Activated CD4-positive, alpha-beta T cell treated with anti-CD3 and anti-CD28 coated beads, Interleukin-2, amount 50 U/mL, for 1 hour (primary cell): ENCODE measurements around the gene ALK.

Experiments used
- DNase-seq: peaks from one replicate; pipeline ENCODE4 v3.0.0-alpha.2; 2020

Gene ALK

GRCh38 chr2:29522951-29523669 is 398.3 kb downstream of the ALK start:
- DNase-seq: no peak

GRCh38 chr2:29520001-29520400 is 401.4 kb downstream of the ALK start:
- DNase-seq: no peak

GRCh38 chr2:29519338-29519925 is 402.0 kb downstream of the ALK start:
- no peak for DNase-seq

- DNase-seq: no peak
These were observed 402.6 kb downstream of the ALK start for GRCh38 chr2:29518646-29519337.

GRCh38 chr2:29518010-29518409 is 403.4 kb downstream of the ALK start:
- DNase-seq: no peak

GRCh38 chr2:29517413-29517812 is 404.0 kb downstream of the ALK start:
- no peak for DNase-seq

- no peak for DNase-seq
These were observed 404.6 kb downstream of the ALK start for GRCh38 chr2:29516767-29517166.

- DNase-seq: no peak
These were observed 411.5 kb downstream of the ALK start for GRCh38 chr2:29509878-29510277.

- DNase-seq: no peak
These were observed 412.0 kb downstream of the ALK start for GRCh38 chr2:29509397-29509796.

- no peak for DNase-seq
These were observed 416.6 kb downstream of the ALK start for GRCh38 chr2:29504746-29505145.

GRCh38 chr2:29502460-29502911 is 418.9 kb downstream of the ALK start:
- no peak for DNase-seq

- no peak for DNase-seq
These were observed 424.0 kb downstream of the ALK start for GRCh38 chr2:29497375-29497774.

- no peak for DNase-seq
These were observed 425.2 kb downstream of the ALK start for GRCh38 chr2:29496198-29496597.

GRCh38 chr2:29495536-29496060 is 425.8 kb downstream of the ALK start:
- DNase-seq: no peak

GRCh38 chr2:29495068-29495467 is 426.3 kb downstream of the ALK start:
- DNase-seq: no peak

- DNase-seq: no peak
These were observed 428.7 kb downstream of the ALK start for GRCh38 chr2:29492701-29493100.

- DNase-seq: no peak
These were observed 431.3 kb downstream of the ALK start for GRCh38 chr2:29490045-29490444.

- DNase-seq: no peak
These were observed 431.8 kb downstream of the ALK start for GRCh38 chr2:29489568-29489967.

GRCh38 chr2:29487967-29488555 is 433.3 kb downstream of the ALK start:
- no peak for DNase-seq

- no peak for DNase-seq
These were observed 435.8 kb downstream of the ALK start for GRCh38 chr2:29485631-29486030.

GRCh38 chr2:29485117-29485516 is 436.3 kb downstream of the ALK start:
- DNase-seq: no peak

- no peak for DNase-seq
These were observed 438.5 kb downstream of the ALK start for GRCh38 chr2:29482867-29483266.

GRCh38 chr2:29482348-29482747 is 439.0 kb downstream of the ALK start:
- no peak for DNase-seq

- no peak for DNase-seq
These were observed 440.1 kb downstream of the ALK start for GRCh38 chr2:29481313-29481712.
